ENCODE measurements around the gene ZNF14. TPM values are rescaled to one million over a fixed set of nuclear protein-coding genes. Genes with fewer than 3 reads are reported as not detected.

The ZNF14 gene
- total RNA-seq (2022; extraction: Qiagen RNA extraction; ENCODE audit: low read depth): 1.6 to 2.2 TPM (median 2.0 TPM) in 5 replicates

GRCh38 chr19:19732579-19733501, at the start of gene ZNF14:
ZNF14 (minus strand) TSS chr19:19733112; CDS start chr19:19732958, 154 bp downstream.

GRCh38 chr19:19668230-19669012, 64.5 kb downstream of the ZNF14 start, which contains the start of gene ZNF101:
ZNF101 (plus strand) TSS chr19:19668839; CDS start chr19:19668964, 125 bp downstream.

GRCh38 chr19:19663256-19664120, 69.4 kb downstream of the ZNF14 start, which contains the start of gene ATP13A1:
ATP13A1 (minus strand) TSS chr19:19663676; CDS start chr19:19663666, 10 bp downstream.

Other genes with a start within 250 kb of the ZNF14 start
- 0.83 to 2.1 TPM (median 1.6 TPM) in 5 replicates for gene TSSK6, start 217.6 kb downstream of the ZNF14 start, total RNA-seq (2022; extraction: Qiagen RNA extraction; ENCODE audit: low read depth)
- 135 to 177 TPM (median 144 TPM) in 5 replicates for gene NDUFA13, start 216.9 kb downstream of the ZNF14 start, total RNA-seq (2022; extraction: Qiagen RNA extraction; ENCODE audit: low read depth)
- 1.6 to 5.2 TPM (median 3.5 TPM) in 5 replicates for gene YJEFN3, start 204.2 kb downstream of the ZNF14 start, total RNA-seq (2022; extraction: Qiagen RNA extraction; ENCODE audit: low read depth)
- gene CILP2, start 194.8 kb downstream of the ZNF14 start, total RNA-seq (2022; extraction: Qiagen RNA extraction; ENCODE audit: low read depth): 0.15 to 0.44 TPM (median 0.21 TPM) in 5 replicates
- gene PBX4, start 114.4 kb downstream of the ZNF14 start, total RNA-seq (2022; extraction: Qiagen RNA extraction; ENCODE audit: low read depth): 0.48 to 1.6 TPM (median 1.4 TPM) in 5 replicates
- 2.7 to 4.9 TPM (median 4.1 TPM) in 5 replicates for gene LPAR2, start 104.9 kb downstream of the ZNF14 start, total RNA-seq (2022; extraction: Qiagen RNA extraction; ENCODE audit: low read depth)
- 4.7 to 5.7 TPM (median 5.3 TPM) in 5 replicates for gene GMIP, start 89.5 kb downstream of the ZNF14 start, total RNA-seq (2022; extraction: Qiagen RNA extraction; ENCODE audit: low read depth)
- 23.3 to 37.3 TPM (median 34.0 TPM) in 5 replicates for gene ATP13A1, start 69.4 kb downstream of the ZNF14 start, total RNA-seq (2022; extraction: Qiagen RNA extraction; ENCODE audit: low read depth)
- 4.5 to 5.6 TPM (median 5.3 TPM) in 5 replicates for gene ZNF101, start 64.3 kb downstream of the ZNF14 start, total RNA-seq (2022; extraction: Qiagen RNA extraction; ENCODE audit: low read depth)
- gene ZNF506, start 88.6 kb upstream of the ZNF14 start, total RNA-seq (2022; extraction: Qiagen RNA extraction; ENCODE audit: low read depth): 0.08 to 0.53 TPM (median 0.16 TPM) in 5 replicates
- gene ZNF253, start 132.8 kb upstream of the ZNF14 start, total RNA-seq (2022; extraction: Qiagen RNA extraction; ENCODE audit: low read depth): not detected in 5 replicates
- gene ZNF93, start 167.8 kb upstream of the ZNF14 start, total RNA-seq (2022; extraction: Qiagen RNA extraction; ENCODE audit: low read depth): not detected in 5 replicates

Data from A549 treated with DMSO at 1 μM for 4 hours (cell line).